ENCODE measurements around the gene CLEC3B. TPM values are rescaled to one million over a fixed set of nuclear protein-coding genes. Genes with fewer than 3 reads are reported as not detected.

CLEC3B gene
- total RNA-seq, 1 donor from 2014 or later, result 0.60 TPM

DNA sequence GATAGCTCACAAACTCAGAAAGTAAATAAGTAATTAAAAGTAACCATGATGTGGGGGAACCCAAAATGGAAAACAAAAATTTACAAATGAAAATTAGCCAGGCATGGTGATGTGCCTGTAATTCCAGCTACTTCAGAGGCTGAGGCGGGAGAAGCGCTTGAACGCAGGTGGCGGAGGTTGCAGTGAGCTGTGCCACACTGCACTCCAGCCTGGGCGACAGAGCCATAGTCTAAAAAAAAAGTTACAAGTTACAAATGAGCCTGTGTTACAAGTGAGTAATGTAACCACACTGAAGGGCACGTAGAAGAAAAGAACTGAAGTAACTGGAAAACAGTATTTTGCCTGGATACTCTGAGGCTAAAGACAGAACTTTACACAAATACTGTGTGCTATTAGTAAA is 38.8 kb upstream of the CLEC3B start:
- H3K27me3 Mint-ChIP-seq (ENCODE audit: low read depth), result no peaks in the 10 kb centered on the region
- peaks cover 16% of the 10 kb centered on the region for H3K36me3 Mint-ChIP-seq
- no peak for TF ChIP-seq CTCF (IDR thresholded peaks at IDR 0.05; ENCODE audit: unreplicated experiment)
- no peak overlapping the region for H3K4me3 Mint-ChIP-seq
- H3K9me3 Mint-ChIP-seq, result no peaks in the 10 kb centered on the region
- no peak overlapping the region for H3K27ac Mint-ChIP-seq
- no peak for DNase-seq (ENCODE audit: low spot score in 2 of 2, unreplicated experiment in 2 of 2)
- peaks cover 18% of the 10 kb centered on the region for H3K4me1 Mint-ChIP-seq

DNA sequence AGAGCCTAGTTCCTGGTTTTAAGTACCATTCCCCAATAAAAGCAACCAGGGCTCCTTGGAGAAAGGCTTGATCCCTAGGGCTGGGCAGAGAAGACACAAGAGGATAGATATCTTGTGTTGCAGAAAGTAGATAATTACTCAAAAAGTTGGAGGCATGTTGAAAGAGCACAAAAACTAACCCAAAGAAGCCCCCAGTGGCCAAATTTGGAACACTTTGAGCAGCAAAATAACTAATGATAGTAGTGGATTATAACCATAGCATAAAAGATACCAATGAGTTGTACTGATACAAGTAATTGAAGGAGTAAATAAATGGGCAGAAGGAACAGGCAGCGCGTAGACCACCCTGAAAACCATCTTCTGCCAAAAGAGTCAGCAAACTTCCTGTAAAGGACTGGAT is 38.0 kb upstream of the CLEC3B start:
- Mint-ChIP-seq H3K36me3 (peaks cover 23% of the 10 kb centered on the region), H3K4me3 (no peak overlapping the region), H3K27ac (no peak overlapping the region), H3K27me3 (ENCODE audit: low read depth) (no peaks in the 10 kb centered on the region), H3K9me3 (no peaks in the 10 kb centered on the region), H3K4me1 (peaks cover 16% of the 10 kb centered on the region)
- no peak for DNase-seq (ENCODE audit: low spot score in 2 of 2, unreplicated experiment in 2 of 2)
- TF ChIP-seq CTCF (IDR thresholded peaks at IDR 0.05; ENCODE audit: unreplicated experiment), result peak; percentile 57

- Mint-ChIP-seq H3K36me3 (peaks cover 24% of the 10 kb centered on the region), H3K27ac (no peak overlapping the region), H3K4me1 (peaks cover 11% of the 10 kb centered on the region), H3K9me3 (no peaks in the 10 kb centered on the region), H3K4me3 (no peak overlapping the region), H3K27me3 (ENCODE audit: low read depth) (no peaks in the 10 kb centered on the region)
- TF ChIP-seq CTCF (IDR thresholded peaks at IDR 0.05; ENCODE audit: unreplicated experiment), result no peak
- no peak for DNase-seq (ENCODE audit: low spot score in 2 of 2, unreplicated experiment in 2 of 2)
These were observed 37.0 kb upstream of the CLEC3B start for GRCh38 chr3:44989141-44989540.

GRCh38 chr3:44989636-44990373 is 36.3 kb upstream of the CLEC3B start:
- Mint-ChIP-seq H3K36me3 (peaks cover 22% of the 10 kb centered on the region), H3K4me1 (peaks cover 16% of the 10 kb centered on the region), H3K4me3 (no peak overlapping the region), H3K27ac (no peak overlapping the region), H3K27me3 (ENCODE audit: low read depth) (no peaks in the 10 kb centered on the region), H3K9me3 (no peaks in the 10 kb centered on the region)
- DNase-seq (ENCODE audit: low spot score in 2 of 2, unreplicated experiment in 2 of 2), result no peak
- no peak for TF ChIP-seq CTCF (IDR thresholded peaks at IDR 0.05; ENCODE audit: unreplicated experiment)

- H3K27me3 Mint-ChIP-seq (ENCODE audit: low read depth), result no peaks in the 10 kb centered on the region
- H3K4me1 Mint-ChIP-seq, result peaks cover 31% of the 10 kb centered on the region
- TF ChIP-seq CTCF (IDR thresholded peaks at IDR 0.05; ENCODE audit: unreplicated experiment), result no peak
- H3K36me3 Mint-ChIP-seq, result peaks cover 13% of the 10 kb centered on the region
- H3K9me3 Mint-ChIP-seq, result no peaks in the 10 kb centered on the region
- no peak for DNase-seq (ENCODE audit: low spot score in 2 of 2, unreplicated experiment in 2 of 2)
- H3K4me3 Mint-ChIP-seq, result no peak overlapping the region
- no peak overlapping the region for H3K27ac Mint-ChIP-seq
These were observed 34.8 kb upstream of the CLEC3B start for GRCh38 chr3:44991326-44991725.
